ENCODE data around the gene OR6P1. TPM values are rescaled to one million over a fixed set of nuclear protein-coding genes. Genes with fewer than 3 reads are reported as not detected.

Gene OR6P1
- total RNA-seq, 3 donors from 2014 or later (not counting 1 experiment from before 2014, with no cell fraction given), result not detected

DNA sequence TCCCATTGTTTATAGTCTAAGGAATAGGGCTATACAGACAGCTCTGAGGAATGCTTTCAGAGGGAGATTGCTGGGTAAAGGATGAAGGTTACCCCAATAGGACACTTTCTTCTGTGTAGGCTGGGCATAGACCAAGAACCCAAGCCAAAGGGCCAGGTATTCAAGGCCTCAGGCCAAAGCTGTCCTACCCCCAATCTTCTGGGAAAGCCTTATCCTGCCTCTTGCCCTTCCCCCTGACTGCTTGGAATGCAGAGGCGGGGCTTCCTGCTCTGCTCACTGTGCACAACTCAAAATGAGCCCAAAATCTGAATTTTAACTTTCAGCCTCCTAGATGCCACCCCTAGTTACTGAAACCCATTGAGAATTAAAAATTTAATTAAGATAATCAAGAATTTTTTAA is 36.9 kb upstream of the OR6P1 start:
- Mint-ChIP-seq H3K4me3 (no peak overlapping the region), H3K27me3 (ENCODE audit: low read depth in 2 of 2) (peaks cover 2 to 18% of the 10 kb centered on the region in 2 donors), H3K36me3 (no peaks in the 10 kb centered on the region), H3K4me1 (peaks cover 0 to 5% of the 10 kb centered on the region in 2 donors), H3K27ac (no peak overlapping the region), H3K9me3 (no peaks in the 10 kb centered on the region)
- no peaks in the 10 kb centered on the region for H3K4me1 ChIP-seq (ENCODE audit: control insufficient read depth, insufficient read depth, low read length)
- H3K27me3 ChIP-seq (ENCODE audit: control insufficient read depth, insufficient read depth, low read length), result no peaks in the 10 kb centered on the region
- 89% methylated on average over 1 of the region's 1 CpG for WGBS (ENCODE audit: insufficient coverage)
- ATAC-seq, result no peak
- H3K4me3 ChIP-seq (ENCODE audit: low read length), result no peak overlapping the region
- no peaks in the 10 kb centered on the region for H3K36me3 ChIP-seq (ENCODE audit: control insufficient read depth, insufficient read depth, low read length)
- TF ChIP-seq, protein P1, sequence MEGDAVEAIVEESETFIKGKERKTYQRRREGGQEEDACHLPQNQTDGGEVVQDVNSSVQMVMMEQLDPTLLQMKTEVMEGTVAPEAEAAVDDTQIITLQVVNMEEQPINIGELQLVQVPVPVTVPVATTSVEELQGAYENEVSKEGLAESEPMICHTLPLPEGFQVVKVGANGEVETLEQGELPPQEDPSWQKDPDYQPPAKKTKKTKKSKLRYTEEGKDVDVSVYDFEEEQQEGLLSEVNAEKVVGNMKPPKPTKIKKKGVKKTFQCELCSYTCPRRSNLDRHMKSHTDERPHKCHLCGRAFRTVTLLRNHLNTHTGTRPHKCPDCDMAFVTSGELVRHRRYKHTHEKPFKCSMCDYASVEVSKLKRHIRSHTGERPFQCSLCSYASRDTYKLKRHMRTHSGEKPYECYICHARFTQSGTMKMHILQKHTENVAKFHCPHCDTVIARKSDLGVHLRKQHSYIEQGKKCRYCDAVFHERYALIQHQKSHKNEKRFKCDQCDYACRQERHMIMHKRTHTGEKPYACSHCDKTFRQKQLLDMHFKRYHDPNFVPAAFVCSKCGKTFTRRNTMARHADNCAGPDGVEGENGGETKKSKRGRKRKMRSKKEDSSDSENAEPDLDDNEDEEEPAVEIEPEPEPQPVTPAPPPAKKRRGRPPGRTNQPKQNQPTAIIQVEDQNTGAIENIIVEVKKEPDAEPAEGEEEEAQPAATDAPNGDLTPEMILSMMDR (IDR thresholded peaks at IDR 0.05), result no peak
- no peak for DNase-seq
- no peak overlapping the region for H3K27ac ChIP-seq (ENCODE audit: low read length)
- intact Hi-C loops (cut with micrococcal nuclease), result no loop called here
- no peaks in the 10 kb centered on the region for H3K9me3 ChIP-seq (ENCODE audit: control insufficient read depth, insufficient read depth, low read length)

DNA sequence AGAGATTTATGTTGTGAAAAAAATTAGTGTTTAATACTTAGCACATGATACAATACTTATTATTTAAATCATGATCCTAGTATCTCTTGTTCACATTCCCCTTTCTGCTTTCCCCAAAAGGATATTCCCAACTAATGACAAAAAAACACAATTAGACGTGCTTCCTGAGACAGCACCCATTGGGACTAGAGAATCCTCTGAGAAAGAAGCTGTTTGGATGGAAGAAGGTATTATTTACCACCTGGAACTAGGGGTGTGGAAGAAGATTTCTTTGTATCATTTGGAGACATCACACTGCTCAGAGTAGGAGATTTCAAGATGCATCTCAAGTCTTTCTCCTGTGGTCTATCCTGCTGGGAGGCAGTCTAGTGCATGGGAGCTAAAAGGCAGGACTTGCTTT is 34.6 kb upstream of the OR6P1 start, which contains the start of gene OR10Z1:
OR10Z1 (plus strand) TSS at position 301 of the 400 bp plus-strand sequence. CDS start 1,171 bp downstream, outside the sequence.
- Histone ChIP-seq H3K4me3 (ENCODE audit: low read length) (no peak within 1 kb of the TSS), H3K27me3 (ENCODE audit: control insufficient read depth, insufficient read depth, low read length) (no peaks in the 10 kb centered on the region), H3K36me3 (ENCODE audit: control insufficient read depth, insufficient read depth, low read length) (no peaks in the 10 kb centered on the region), H3K4me1 (ENCODE audit: control insufficient read depth, insufficient read depth, low read length) (no peaks in the 10 kb centered on the region), H3K9me3 (ENCODE audit: control insufficient read depth, insufficient read depth, low read length) (no peaks in the 10 kb centered on the region), H3K27ac (ENCODE audit: low read length) (no peak within 1 kb of the TSS)
- peaks cover 0 to 20% of the 10 kb centered on the region in 2 donors for H3K27me3 Mint-ChIP-seq (ENCODE audit: low read depth in 2 of 2)
- intact Hi-C loops (cut with micrococcal nuclease), result no loop called here
- H3K36me3 Mint-ChIP-seq, result no peaks in the 10 kb centered on the region
- no peaks in the 10 kb centered on the region for H3K9me3 Mint-ChIP-seq
- no peak for ATAC-seq
- no peak for DNase-seq
- no peak within 1 kb of the TSS for H3K27ac Mint-ChIP-seq
- TF ChIP-seq, protein P1 (IDR thresholded peaks at IDR 0.05), result no peak
- 60% methylated on average over 1 of the region's 1 CpG for WGBS (ENCODE audit: insufficient coverage)
- H3K4me3 Mint-ChIP-seq, result no peak within 1 kb of the TSS
- peaks cover 10% of the 10 kb centered on the region in 2 donors for H3K4me1 Mint-ChIP-seq

DNA sequence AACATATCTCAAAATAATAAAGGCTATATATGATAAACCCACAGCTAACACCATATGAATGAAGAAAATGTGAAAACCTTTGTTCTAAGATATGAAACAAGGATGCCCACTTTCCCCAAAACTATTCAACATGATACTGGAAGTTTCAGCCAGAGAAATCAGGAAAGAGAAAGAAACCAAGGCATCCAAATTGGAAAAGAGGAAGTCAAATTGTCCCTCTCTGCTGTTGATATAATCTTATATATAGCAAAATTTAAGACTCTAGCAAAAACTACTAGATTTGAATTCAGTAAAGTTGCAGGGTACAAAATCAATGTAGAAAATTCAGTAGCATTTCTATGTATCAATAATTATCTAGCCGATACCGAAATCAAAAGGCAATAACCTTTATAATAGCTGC is 30.4 kb upstream of the OR6P1 start:
- H3K36me3 Mint-ChIP-seq, result peaks cover 6% of the 10 kb centered on the region
- peaks cover 10% of the 10 kb centered on the region in 2 donors for H3K4me1 Mint-ChIP-seq
- Histone ChIP-seq H3K27ac (ENCODE audit: low read length) (no peak overlapping the region), H3K27me3 (ENCODE audit: control insufficient read depth, insufficient read depth, low read length) (peaks cover 3% of the 10 kb centered on the region), H3K4me3 (ENCODE audit: low read length) (no peak overlapping the region), H3K4me1 (ENCODE audit: control insufficient read depth, insufficient read depth, low read length) (no peaks in the 10 kb centered on the region), H3K9me3 (ENCODE audit: control insufficient read depth, insufficient read depth, low read length) (peaks cover 12% of the 10 kb centered on the region), H3K36me3 (ENCODE audit: control insufficient read depth, insufficient read depth, low read length) (no peaks in the 10 kb centered on the region)
- no CpG with 5 or more reads among the region's 2 CpGs for WGBS (ENCODE audit: insufficient coverage)
- peaks cover 8 to 12% of the 10 kb centered on the region in 2 donors for H3K9me3 Mint-ChIP-seq
- DNase-seq, result no peak
- H3K27ac Mint-ChIP-seq, result no peak overlapping the region
- intact Hi-C loops (cut with micrococcal nuclease), result no loop called here
- no peak for ATAC-seq
- H3K4me3 Mint-ChIP-seq, result no peak overlapping the region
- peaks cover 14 to 24% of the 10 kb centered on the region in 2 donors for H3K27me3 Mint-ChIP-seq (ENCODE audit: low read depth in 2 of 2)
- TF ChIP-seq, protein P1 (IDR thresholded peaks at IDR 0.05), result no peak

DNA sequence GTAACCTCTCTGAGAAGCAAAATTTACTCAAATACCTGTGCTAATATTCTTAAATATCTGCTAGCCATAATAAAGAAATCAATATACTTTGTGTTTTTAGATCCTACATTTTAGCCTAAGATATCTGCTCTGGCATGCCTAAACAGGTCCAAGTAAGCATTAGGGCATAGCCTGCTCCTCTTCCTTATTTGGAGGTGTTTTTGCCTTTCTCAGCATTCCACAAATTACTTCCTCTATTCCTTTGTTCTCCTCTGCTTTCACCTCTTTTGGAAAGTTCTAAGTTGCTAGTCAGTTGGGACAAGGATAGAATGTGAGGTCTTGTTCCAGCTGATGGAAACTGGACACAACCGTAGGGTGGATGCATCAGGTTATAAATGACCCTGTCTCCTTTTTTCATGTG is 16.6 kb upstream of the OR6P1 start:
- H3K27ac Mint-ChIP-seq, result no peak overlapping the region
- no peak overlapping the region for H3K4me3 Mint-ChIP-seq
- H3K27me3 ChIP-seq (ENCODE audit: control insufficient read depth, insufficient read depth, low read length), result peaks cover 7% of the 10 kb centered on the region
- H3K9me3 Mint-ChIP-seq, result peaks cover 7% of the 10 kb centered on the region in 2 donors
- ATAC-seq (no peak), DNase-seq (no peak)
- no peak overlapping the region for H3K4me3 ChIP-seq (ENCODE audit: low read length)
- 95% methylated on average over 1 of the region's 1 CpG for WGBS (ENCODE audit: insufficient coverage)
- H3K4me1 ChIP-seq (ENCODE audit: control insufficient read depth, insufficient read depth, low read length), result no peaks in the 10 kb centered on the region
- peaks cover 7% of the 10 kb centered on the region for H3K36me3 Mint-ChIP-seq
- TF ChIP-seq, protein P1 (IDR thresholded peaks at IDR 0.05), result no peak
- H3K27ac ChIP-seq (ENCODE audit: low read length), result no peak overlapping the region
- intact Hi-C loops (cut with micrococcal nuclease), result no loop called here
- peaks cover 10% of the 10 kb centered on the region for H3K9me3 ChIP-seq (ENCODE audit: control insufficient read depth, insufficient read depth, low read length)
- H3K4me1 Mint-ChIP-seq, result no peaks in the 10 kb centered on the region
- peaks cover 22 to 36% of the 10 kb centered on the region in 2 donors for H3K27me3 Mint-ChIP-seq (ENCODE audit: low read depth in 2 of 2)
- no peaks in the 10 kb centered on the region for H3K36me3 ChIP-seq (ENCODE audit: control insufficient read depth, insufficient read depth, low read length)

Measured in natural killer cell (primary cell).